Peyer's patch (tissue), 4 donors: ENCODE results near the gene MORC1. TPM values are rescaled to one million over a fixed set of nuclear protein-coding genes. Genes with fewer than 3 reads are reported as not detected.
"Not testable (repeated sequence)": the region's sequence is repeated elsewhere in the genome, so short reads cannot be mapped to it uniquely, and the experiment has no call there.

Experiments
- DNase-seq, 3 donors: peaks; one replicate each; pipeline ENCODE4 v3.0.0-alpha.2; 2017 to 2019
- H3K27ac ChIP-seq, 4 donors: fragments of 200-600 bp; sonication (generic); one replicate each; pipeline ENCODE4 v1.5.1; 2016 to 2019
- H3K27me3 ChIP-seq, 2 donors: fragments of 200-600 bp; sonication (generic); one replicate each; pipeline ENCODE4 v1.5.1; 2019
- H3K36me3 ChIP-seq, 3 donors: fragments of 200-600 bp; sonication (generic); one replicate each; pipeline ENCODE4 v1.5.1; 2016 to 2019
- H3K4me1 ChIP-seq, 4 donors: fragments of 200-600 bp; sonication (generic); one replicate each; pipeline ENCODE4 v1.5.1; 2016 to 2019
- H3K4me3 ChIP-seq, 4 donors: fragments of 200-600 bp; sonication (generic); 1 replicate in 3 of 4; 2 replicates in 1 of 4; pipeline ENCODE4 v1.5.1; 2016 to 2019; ENCODE audit warnings: mild to moderate bottlenecking in 1 of 4
- H3K9me3 ChIP-seq, 4 donors: fragments of 200-600 bp; sonication (generic); one replicate each; pipeline ENCODE4 v1.5.1; 2016 to 2019; ENCODE audit warnings: mild to moderate bottlenecking in 1 of 4
- POLR2A ChIP-seq, 2 donors: fragments of 450-650 bp; IDR thresholded peaks; one replicate each; pipeline ENCODE4 v1.5.1; 2017; ENCODE audit warnings: antibody characterized with exemption in 2 of 2, mild to moderate bottlenecking in 2 of 2, moderate library complexity in 2 of 2
- total RNA-seq, 4 donors: library from RNA; depleted of rRNA; stranded (reverse); fragments of >200 nt; gene quantifications; one replicate each; pipeline ENCODE4 v1.1.0, GENCODE V29; 2016
- TF ChIP-seq, protein P1 (sequence below), 6 experiments: fragments of 450-650 bp in 4 of 6; fragments of 200-600 bp in 2 of 6; sonication (generic) in 1 of 6; IDR thresholded peaks; one replicate each; pipeline ENCODE4 v1.5.1; 2017 to 2019; ENCODE audit warnings: antibody characterized with exemption in 6 of 6, mild to moderate bottlenecking in 3 of 6, moderate library complexity in 1 of 6

MORC1 gene
- total RNA-seq, 4 donors from 2014 or later, result 0.54 TPM; not detected in 3

DNA sequence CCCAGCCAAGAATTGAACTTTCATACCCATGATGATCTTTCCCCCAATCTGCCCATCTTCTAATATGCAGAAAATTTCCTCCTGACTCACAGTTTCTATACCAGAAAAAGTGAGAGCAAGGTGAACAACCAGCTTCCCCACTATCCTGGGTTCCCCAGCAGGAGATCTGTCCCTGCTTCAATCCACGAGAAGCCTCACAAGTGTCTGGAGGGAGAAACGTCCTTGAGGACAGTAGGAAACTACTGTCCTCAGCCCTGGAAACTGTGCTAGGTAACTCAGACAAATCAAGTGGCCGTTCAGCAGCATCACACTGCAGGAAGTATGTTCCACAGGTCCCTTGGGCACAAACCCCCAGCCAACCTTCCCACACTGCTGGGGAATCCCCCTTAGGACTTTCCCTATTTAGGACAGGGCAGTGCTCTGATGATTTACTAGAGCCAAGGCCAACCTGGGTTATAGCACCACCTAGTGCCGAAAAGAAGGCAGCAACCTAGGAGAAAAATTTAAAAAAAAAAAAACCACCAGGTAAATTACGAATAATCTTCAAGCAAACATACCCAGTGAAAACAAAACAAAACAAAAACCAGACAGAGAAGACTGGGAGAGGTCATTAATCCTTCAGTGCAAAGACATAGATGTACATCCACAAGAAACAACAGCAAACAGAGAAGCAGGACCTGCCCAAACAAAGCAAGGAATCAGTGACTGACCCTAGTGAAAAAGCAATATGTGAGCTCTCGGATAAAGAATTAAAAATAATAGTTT, 36.0 kb downstream of the MORC1 start:
- Histone ChIP-seq H3K27ac (no peak overlapping the region), H3K36me3 (no peaks in the 10 kb centered on the region)

DNA sequence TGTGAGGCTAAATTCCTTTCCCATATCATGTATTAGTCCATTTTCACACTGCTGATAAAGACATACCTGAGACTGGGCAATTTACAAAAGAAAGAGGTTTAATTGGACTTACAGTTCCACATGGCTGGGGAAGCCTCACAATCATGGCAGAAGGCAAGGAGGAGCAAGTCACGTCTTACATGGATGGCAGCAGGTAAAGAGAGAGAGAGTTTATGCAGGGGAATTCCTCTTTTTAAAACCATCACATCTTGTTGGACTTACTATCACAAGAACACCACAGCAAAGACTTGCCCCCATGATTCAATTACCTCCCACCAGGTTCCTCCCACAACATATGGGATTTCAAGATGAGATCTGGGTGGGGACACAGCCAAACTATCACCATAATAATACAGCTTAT, 37.8 kb downstream of the MORC1 start:
- H3K4me3 ChIP-seq, DNase-seq, H3K9me3 ChIP-seq, H3K27ac ChIP-seq, H3K27me3 ChIP-seq, H3K36me3 ChIP-seq, H3K4me1 ChIP-seq: not testable (repeated sequence)

More for the DNA sequence above, 36.0 kb downstream of the MORC1 start:
- DNase-seq, result peak in 2 of 3 donors; percentile 43 to 56
- Histone ChIP-seq H3K27me3 (no peaks in the 10 kb centered on the region), H3K4me1 (no peaks in the 10 kb centered on the region), H3K4me3 (no peak overlapping the region), H3K9me3 (no peaks in the 10 kb centered on the region)
- TF ChIP-seq POLR2A (IDR thresholded peaks at IDR 0.05), result no peak
- TF ChIP-seq, protein P1, sequence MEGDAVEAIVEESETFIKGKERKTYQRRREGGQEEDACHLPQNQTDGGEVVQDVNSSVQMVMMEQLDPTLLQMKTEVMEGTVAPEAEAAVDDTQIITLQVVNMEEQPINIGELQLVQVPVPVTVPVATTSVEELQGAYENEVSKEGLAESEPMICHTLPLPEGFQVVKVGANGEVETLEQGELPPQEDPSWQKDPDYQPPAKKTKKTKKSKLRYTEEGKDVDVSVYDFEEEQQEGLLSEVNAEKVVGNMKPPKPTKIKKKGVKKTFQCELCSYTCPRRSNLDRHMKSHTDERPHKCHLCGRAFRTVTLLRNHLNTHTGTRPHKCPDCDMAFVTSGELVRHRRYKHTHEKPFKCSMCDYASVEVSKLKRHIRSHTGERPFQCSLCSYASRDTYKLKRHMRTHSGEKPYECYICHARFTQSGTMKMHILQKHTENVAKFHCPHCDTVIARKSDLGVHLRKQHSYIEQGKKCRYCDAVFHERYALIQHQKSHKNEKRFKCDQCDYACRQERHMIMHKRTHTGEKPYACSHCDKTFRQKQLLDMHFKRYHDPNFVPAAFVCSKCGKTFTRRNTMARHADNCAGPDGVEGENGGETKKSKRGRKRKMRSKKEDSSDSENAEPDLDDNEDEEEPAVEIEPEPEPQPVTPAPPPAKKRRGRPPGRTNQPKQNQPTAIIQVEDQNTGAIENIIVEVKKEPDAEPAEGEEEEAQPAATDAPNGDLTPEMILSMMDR (IDR thresholded peaks at IDR 0.05), result peak in 5 of 6 experiments; percentile 3 to 65 (median 60)

DNA sequence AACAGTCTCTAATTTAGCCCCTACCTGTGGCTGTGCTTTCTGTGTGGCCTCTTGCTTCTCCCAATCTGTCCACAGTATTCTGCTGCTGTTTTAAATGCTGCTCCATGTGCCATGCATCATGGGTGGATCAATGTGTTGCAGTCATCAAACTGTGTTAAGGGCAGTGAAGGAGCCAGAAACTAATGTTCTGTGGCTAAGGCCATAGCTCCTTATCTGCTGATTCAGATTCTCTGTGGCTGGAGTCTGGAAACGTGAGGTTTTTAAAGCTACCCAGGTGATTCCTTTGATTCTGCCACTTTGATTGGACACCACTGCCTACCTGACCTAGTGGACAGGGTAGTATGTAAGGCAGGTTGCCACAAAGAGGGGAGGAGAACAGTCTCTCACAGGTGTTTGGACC, 44.8 kb downstream of the MORC1 start:
- no peak for DNase-seq
- TF ChIP-seq, protein P1 (IDR thresholded peaks at IDR 0.05), result no peak
- no peak for TF ChIP-seq POLR2A (IDR thresholded peaks at IDR 0.05)
- Histone ChIP-seq H3K27ac (no peak overlapping the region), H3K4me3 (no peak overlapping the region), H3K4me1 (no peaks in the 10 kb centered on the region), H3K9me3 (no peaks in the 10 kb centered on the region), H3K27me3 (no peaks in the 10 kb centered on the region), H3K36me3 (no peaks in the 10 kb centered on the region)

DNA sequence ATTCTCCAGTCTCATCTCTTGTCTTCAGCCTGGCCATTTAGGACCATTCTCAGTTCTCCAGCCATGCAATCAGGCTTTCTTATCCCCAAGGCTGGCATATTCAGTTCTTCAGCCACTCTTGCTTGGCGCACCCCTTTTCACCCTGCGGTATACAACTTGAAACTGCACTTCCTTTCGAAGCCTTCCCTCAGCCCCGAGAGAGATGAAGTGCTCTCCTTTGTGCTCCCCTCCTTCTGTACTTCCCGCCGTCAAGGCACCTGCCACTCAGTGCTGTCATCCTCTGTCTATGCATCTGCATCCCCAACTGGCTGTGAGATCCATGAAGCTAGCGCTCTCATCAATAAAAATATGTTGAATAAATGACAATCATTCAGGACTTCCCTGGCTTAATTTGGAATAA, 45.7 kb downstream of the MORC1 start:
- H3K36me3 ChIP-seq, result no peaks in the 10 kb centered on the region
- no peak for TF ChIP-seq POLR2A (IDR thresholded peaks at IDR 0.05)
- TF ChIP-seq, protein P1 (IDR thresholded peaks at IDR 0.05), result no peak
- H3K9me3 ChIP-seq, result no peaks in the 10 kb centered on the region
- H3K4me3 ChIP-seq, result no peak overlapping the region
- H3K27ac ChIP-seq, result no peak overlapping the region
- no peaks in the 10 kb centered on the region for H3K27me3 ChIP-seq
- H3K4me1 ChIP-seq, result no peaks in the 10 kb centered on the region
- no peak for DNase-seq

DNA sequence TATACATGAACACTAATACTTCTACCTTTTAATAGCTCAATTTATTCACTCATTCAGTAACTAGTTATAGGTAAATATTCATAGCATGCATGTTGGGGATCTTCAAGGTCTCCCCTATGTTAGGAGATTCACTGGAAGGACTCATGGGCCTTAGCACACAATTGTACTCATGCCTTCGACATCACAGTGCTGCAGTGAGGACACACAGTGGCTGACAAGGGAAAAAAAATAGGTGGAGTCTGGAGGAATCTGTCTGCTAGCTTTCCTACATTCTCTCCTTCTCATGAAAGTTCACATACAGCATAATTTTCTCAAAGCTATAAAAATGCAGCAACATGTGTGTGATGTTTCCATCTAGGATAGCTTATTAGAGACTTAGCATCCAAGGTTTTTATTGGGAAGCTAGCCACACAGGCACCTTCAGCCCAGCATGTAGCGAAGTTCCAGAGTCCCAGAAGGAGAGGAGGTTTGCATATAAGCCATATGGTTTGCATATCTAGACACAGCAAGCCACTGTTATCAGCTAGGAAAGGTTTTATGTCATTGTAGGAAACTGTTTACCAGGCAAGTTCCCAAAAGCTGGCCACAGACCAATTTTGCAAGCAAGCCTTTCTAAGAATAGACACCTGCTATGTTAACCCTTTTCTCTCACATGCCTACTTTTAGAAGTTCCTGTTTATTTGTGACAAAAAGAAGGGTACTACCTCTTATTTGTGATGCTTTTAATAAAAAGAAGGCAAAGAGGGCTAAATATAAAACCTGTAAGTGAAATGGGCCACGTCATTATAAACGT, 46.4 kb downstream of the MORC1 start:
- H3K9me3 ChIP-seq, result no peaks in the 10 kb centered on the region
- no peaks in the 10 kb centered on the region for H3K27me3 ChIP-seq
- H3K4me3 ChIP-seq, result no peak overlapping the region
- TF ChIP-seq POLR2A (IDR thresholded peaks at IDR 0.05), result no peak
- TF ChIP-seq, protein P1 (IDR thresholded peaks at IDR 0.05), result no peak
- H3K27ac ChIP-seq, result no peak overlapping the region
- H3K4me1 ChIP-seq, result no peaks in the 10 kb centered on the region
- no peak for DNase-seq
- no peaks in the 10 kb centered on the region for H3K36me3 ChIP-seq

DNA sequence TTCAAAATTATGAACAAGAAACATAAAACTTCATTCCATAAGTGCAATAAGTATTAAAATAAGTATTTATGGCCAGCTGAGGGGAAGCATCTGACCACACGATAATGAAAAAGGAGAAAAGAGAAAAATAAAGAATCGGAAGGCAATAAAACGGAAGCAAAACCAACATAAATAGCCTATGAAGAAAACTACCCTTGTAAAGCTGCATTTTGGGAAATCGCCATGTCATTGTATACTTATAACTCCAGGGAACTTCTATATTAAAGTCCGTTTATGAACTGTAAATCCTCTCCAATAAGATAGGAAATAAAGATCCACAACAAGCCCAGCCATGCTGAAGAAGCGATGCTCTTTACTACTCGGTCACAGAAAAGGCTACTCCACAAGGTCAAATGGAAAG, 47.7 kb downstream of the MORC1 start:
- no peak for DNase-seq
- Histone ChIP-seq H3K27me3 (no peaks in the 10 kb centered on the region), H3K36me3 (no peaks in the 10 kb centered on the region), H3K4me1 (no peaks in the 10 kb centered on the region), H3K9me3 (no peaks in the 10 kb centered on the region), H3K4me3 (no peak overlapping the region), H3K27ac (no peak overlapping the region)
- no peak for TF ChIP-seq POLR2A (IDR thresholded peaks at IDR 0.05)
- TF ChIP-seq, protein P1 (IDR thresholded peaks at IDR 0.05), result no peak
